ENCODE data around the gene MLC1.

MLC1 gene

GRCh38 chr22:50085211-50085972 lies at the start of gene MLC1:
Gene MLC1, minus strand, starts transcription at chr22:50085426. Its CDS starts 524 bp downstream, at chr22:50084902.
- Mint-ChIP-seq H3K9me3 (peaks cover 10% of the 10 kb centered on the region), H3K4me1 (peaks cover 9% of the 10 kb centered on the region), H3K36me3 (peaks cover 6% of the 10 kb centered on the region), H3K27me3 (peaks cover 25% of the 10 kb centered on the region), H3K27ac (no peak within 1 kb of the TSS), H3K4me3 (peak within 1 kb of the TSS; percentile 53)
- peak; percentile 21 for ATAC-seq (ENCODE audit: low read depth)
- DNase-seq (ENCODE audit: low spot score in 2 of 2), result no peak

- ATAC-seq (ENCODE audit: low read depth), result no peak
- H3K27ac Mint-ChIP-seq, result no peak overlapping the region
- DNase-seq (ENCODE audit: low spot score in 2 of 2), result no peak
- H3K36me3 Mint-ChIP-seq, result no peaks in the 10 kb centered on the region
- H3K4me1 Mint-ChIP-seq, result no peaks in the 10 kb centered on the region
- no peak overlapping the region for H3K4me3 Mint-ChIP-seq
- peaks cover 22% of the 10 kb centered on the region for H3K27me3 Mint-ChIP-seq
- peaks cover 2% of the 10 kb centered on the region for H3K9me3 Mint-ChIP-seq
These were observed 49.3 kb upstream of the MLC1 start for GRCh38 chr22:50134481-50134880.

- DNase-seq (ENCODE audit: low spot score in 2 of 2) (no peak), ATAC-seq (ENCODE audit: low read depth) (no peak)
- H3K4me1 Mint-ChIP-seq, result no peaks in the 10 kb centered on the region
- H3K36me3 Mint-ChIP-seq, result no peaks in the 10 kb centered on the region
- H3K4me3 Mint-ChIP-seq, result no peak overlapping the region
- H3K27ac Mint-ChIP-seq, result no peak overlapping the region
- peaks cover 26% of the 10 kb centered on the region for H3K27me3 Mint-ChIP-seq
- no peaks in the 10 kb centered on the region for H3K9me3 Mint-ChIP-seq
These were observed 46.7 kb upstream of the MLC1 start for GRCh38 chr22:50131894-50132293.

- DNase-seq (ENCODE audit: low spot score in 2 of 2) (no peak), ATAC-seq (ENCODE audit: low read depth) (no peak)
- Mint-ChIP-seq H3K27me3 (peaks cover 19% of the 10 kb centered on the region), H3K4me1 (no peaks in the 10 kb centered on the region), H3K9me3 (peaks cover 3% of the 10 kb centered on the region), H3K36me3 (no peaks in the 10 kb centered on the region), H3K27ac (no peak overlapping the region), H3K4me3 (no peak overlapping the region)
These were observed 44.0 kb upstream of the MLC1 start for GRCh38 chr22:50129121-50129736.

- H3K36me3 Mint-ChIP-seq, result peaks cover 5% of the 10 kb centered on the region
- H3K27ac Mint-ChIP-seq, result no peak overlapping the region
- DNase-seq (ENCODE audit: low spot score in 2 of 2) (no peak), ATAC-seq (ENCODE audit: low read depth) (no peak)
- H3K27me3 Mint-ChIP-seq, result peaks cover 14% of the 10 kb centered on the region
- H3K4me3 Mint-ChIP-seq, result no peak overlapping the region
- H3K9me3 Mint-ChIP-seq, result peaks cover 9% of the 10 kb centered on the region
- no peaks in the 10 kb centered on the region for H3K4me1 Mint-ChIP-seq
These were observed 39.8 kb upstream of the MLC1 start for GRCh38 chr22:50125029-50125428.

- Mint-ChIP-seq H3K27ac (no peak overlapping the region), H3K9me3 (peaks cover 9% of the 10 kb centered on the region), H3K36me3 (peaks cover 5% of the 10 kb centered on the region), H3K27me3 (peaks cover 13% of the 10 kb centered on the region), H3K4me1 (no peaks in the 10 kb centered on the region), H3K4me3 (no peak overlapping the region)
- DNase-seq (ENCODE audit: low spot score in 2 of 2) (no peak), ATAC-seq (ENCODE audit: low read depth) (no peak)
These were observed 37.9 kb upstream of the MLC1 start for GRCh38 chr22:50123119-50123518.

GRCh38 chr22:50121202-50121740 lies 36.0 kb upstream of the MLC1 start:
- ATAC-seq (ENCODE audit: low read depth) (no peak), DNase-seq (ENCODE audit: low spot score in 2 of 2) (no peak)
- Mint-ChIP-seq H3K27ac (no peak overlapping the region), H3K27me3 (peaks cover 15% of the 10 kb centered on the region), H3K4me3 (no peak overlapping the region), H3K9me3 (peaks cover 9% of the 10 kb centered on the region), H3K4me1 (no peaks in the 10 kb centered on the region), H3K36me3 (peaks cover 5% of the 10 kb centered on the region)

GRCh38 chr22:50119768-50120251 lies 34.6 kb upstream of the MLC1 start:
- no peak overlapping the region for H3K4me3 Mint-ChIP-seq
- no peak overlapping the region for H3K27ac Mint-ChIP-seq
- no peaks in the 10 kb centered on the region for H3K4me1 Mint-ChIP-seq
- H3K9me3 Mint-ChIP-seq, result peaks cover 9% of the 10 kb centered on the region
- H3K27me3 Mint-ChIP-seq, result peaks cover 15% of the 10 kb centered on the region
- DNase-seq (ENCODE audit: low spot score in 2 of 2) (no peak), ATAC-seq (ENCODE audit: low read depth) (no peak)
- peaks cover 5% of the 10 kb centered on the region for H3K36me3 Mint-ChIP-seq

- ATAC-seq (ENCODE audit: low read depth) (no peak), DNase-seq (ENCODE audit: low spot score in 2 of 2) (no peak)
- Mint-ChIP-seq H3K4me1 (no peaks in the 10 kb centered on the region), H3K36me3 (peaks cover 5% of the 10 kb centered on the region), H3K4me3 (no peak overlapping the region), H3K27me3 (peaks cover 15% of the 10 kb centered on the region), H3K9me3 (peaks cover 7% of the 10 kb centered on the region), H3K27ac (no peak overlapping the region)
These were observed 34.0 kb upstream of the MLC1 start for GRCh38 chr22:50119169-50119767.

- ATAC-seq (ENCODE audit: low read depth) (no peak), DNase-seq (ENCODE audit: low spot score in 2 of 2) (no peak)
- Mint-ChIP-seq H3K27me3 (peaks cover 14% of the 10 kb centered on the region), H3K4me1 (no peaks in the 10 kb centered on the region), H3K4me3 (no peak overlapping the region), H3K27ac (no peak overlapping the region), H3K36me3 (peaks cover 4% of the 10 kb centered on the region), H3K9me3 (peaks cover 2% of the 10 kb centered on the region)
These were observed 33.4 kb upstream of the MLC1 start for GRCh38 chr22:50118557-50119168.

GRCh38 chr22:50118129-50118528 lies 32.9 kb upstream of the MLC1 start:
- Mint-ChIP-seq H3K4me3 (no peak overlapping the region), H3K4me1 (no peaks in the 10 kb centered on the region), H3K36me3 (peaks cover 4% of the 10 kb centered on the region), H3K27ac (no peak overlapping the region), H3K9me3 (peaks cover 2% of the 10 kb centered on the region), H3K27me3 (peaks cover 14% of the 10 kb centered on the region)
- ATAC-seq (ENCODE audit: low read depth) (no peak), DNase-seq (ENCODE audit: low spot score in 2 of 2) (no peak)

GRCh38 chr22:50117168-50117762 lies 32.0 kb upstream of the MLC1 start:
- no peak for ATAC-seq (ENCODE audit: low read depth)
- H3K9me3 Mint-ChIP-seq, result no peaks in the 10 kb centered on the region

GRCh38 chr22:50115693-50116092 lies 30.5 kb upstream of the MLC1 start:
- no peaks in the 10 kb centered on the region for H3K36me3 Mint-ChIP-seq
- H3K27ac Mint-ChIP-seq, result no peak overlapping the region
- no peak for ATAC-seq (ENCODE audit: low read depth)

More at GRCh38 chr22:50117168-50117762, 32.0 kb upstream of the MLC1 start:
- Mint-ChIP-seq H3K4me3 (no peak overlapping the region), H3K27ac (no peak overlapping the region), H3K27me3 (peaks cover 18% of the 10 kb centered on the region), H3K36me3 (peaks cover 1% of the 10 kb centered on the region), H3K4me1 (peaks cover 4% of the 10 kb centered on the region)
- DNase-seq (ENCODE audit: low spot score in 2 of 2), result no peak

More at GRCh38 chr22:50115693-50116092, 30.5 kb upstream of the MLC1 start:
- Mint-ChIP-seq H3K4me1 (peaks cover 4% of the 10 kb centered on the region), H3K4me3 (no peak overlapping the region), H3K9me3 (no peaks in the 10 kb centered on the region), H3K27me3 (peaks cover 17% of the 10 kb centered on the region)
- no peak for DNase-seq (ENCODE audit: low spot score in 2 of 2)

Measured in memory B cell (primary cell).